Stimulated activated CD4-positive, alpha-beta T cell treated with anti-CD3 and anti-CD28 coated beads, Interleukin-2, amount 100 ng/mL, for 48 hours (primary cell): ENCODE measurements around the gene MAP3K8.
A peak's percentile ranks its signal among the peaks of the same experiment; 100 is the strongest.
"Not testable (repeated sequence)": the region's sequence is repeated elsewhere in the genome, so short reads cannot be mapped to it uniquely, and the experiment has no call there.

Source experiments
- DNase-seq, 2 donors: peaks; one replicate each; pipeline ENCODE4 v3.0.0-alpha.2; 2020

The MAP3K8 gene

DNA sequence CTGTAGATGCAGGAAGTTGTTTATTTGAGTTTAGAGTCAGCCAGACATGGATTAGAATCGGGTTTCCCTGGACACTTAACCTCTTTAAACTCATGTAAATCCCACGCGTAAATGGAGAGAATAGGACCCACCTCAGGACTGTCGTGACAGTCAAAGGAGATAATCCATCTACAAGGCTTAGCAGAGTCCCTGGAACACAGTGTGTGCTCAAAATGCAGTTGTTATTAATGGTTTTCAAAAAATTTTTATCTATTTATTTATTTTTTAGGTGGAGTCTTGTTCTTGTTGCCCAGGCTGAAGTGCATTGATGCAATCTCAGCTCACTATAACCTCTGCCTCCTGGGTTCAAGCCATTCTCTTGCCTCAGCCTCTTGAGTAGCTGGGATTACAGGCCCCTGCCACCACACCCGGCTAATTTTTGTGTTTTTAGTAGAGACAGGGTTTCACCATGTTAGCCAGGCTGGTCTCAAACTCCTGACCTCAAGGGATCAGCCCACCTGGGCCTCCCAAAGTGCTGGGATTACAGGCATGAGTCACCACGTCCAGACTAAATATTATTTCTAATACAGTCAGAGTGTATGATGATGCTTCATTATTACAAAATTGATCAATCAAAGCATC lies 10.2 kb upstream of the MAP3K8 start:
- not testable (repeated sequence) for DNase-seq

DNA sequence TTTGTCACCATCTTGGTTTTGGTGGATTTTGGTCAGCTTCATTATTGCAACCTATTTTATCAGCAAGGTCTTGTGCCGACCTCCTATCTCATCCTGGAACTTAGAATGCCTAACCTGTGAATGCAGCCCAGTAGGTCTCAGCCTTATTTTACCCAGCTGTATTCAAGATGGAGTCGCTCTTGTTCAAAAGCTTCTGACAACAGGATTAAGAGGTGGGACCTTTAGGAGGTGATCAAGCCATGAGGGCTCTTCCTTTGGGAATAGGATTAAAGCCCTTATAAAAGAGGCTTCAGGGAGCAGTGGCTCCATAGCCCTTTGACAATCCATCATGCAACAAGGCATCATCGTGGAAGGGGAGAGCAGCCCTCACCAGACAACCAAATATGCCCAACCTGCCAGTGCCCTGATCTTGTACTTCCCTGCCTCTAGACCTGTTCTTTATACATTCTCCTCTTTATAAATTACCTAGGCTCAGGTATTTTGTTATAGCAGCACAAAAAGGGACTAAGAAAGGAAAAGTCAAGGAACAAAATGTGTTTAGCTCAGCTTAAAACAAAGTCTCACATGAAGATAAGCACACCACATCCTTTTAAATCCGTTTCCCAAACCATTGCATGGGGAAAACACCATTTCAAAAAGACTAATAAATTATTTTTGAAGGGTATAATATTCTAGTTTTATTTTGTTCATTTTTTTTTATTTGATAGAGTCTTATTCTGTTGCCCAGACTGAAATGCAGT lies 8.5 kb upstream of the MAP3K8 start:
- no peak for DNase-seq

DNA sequence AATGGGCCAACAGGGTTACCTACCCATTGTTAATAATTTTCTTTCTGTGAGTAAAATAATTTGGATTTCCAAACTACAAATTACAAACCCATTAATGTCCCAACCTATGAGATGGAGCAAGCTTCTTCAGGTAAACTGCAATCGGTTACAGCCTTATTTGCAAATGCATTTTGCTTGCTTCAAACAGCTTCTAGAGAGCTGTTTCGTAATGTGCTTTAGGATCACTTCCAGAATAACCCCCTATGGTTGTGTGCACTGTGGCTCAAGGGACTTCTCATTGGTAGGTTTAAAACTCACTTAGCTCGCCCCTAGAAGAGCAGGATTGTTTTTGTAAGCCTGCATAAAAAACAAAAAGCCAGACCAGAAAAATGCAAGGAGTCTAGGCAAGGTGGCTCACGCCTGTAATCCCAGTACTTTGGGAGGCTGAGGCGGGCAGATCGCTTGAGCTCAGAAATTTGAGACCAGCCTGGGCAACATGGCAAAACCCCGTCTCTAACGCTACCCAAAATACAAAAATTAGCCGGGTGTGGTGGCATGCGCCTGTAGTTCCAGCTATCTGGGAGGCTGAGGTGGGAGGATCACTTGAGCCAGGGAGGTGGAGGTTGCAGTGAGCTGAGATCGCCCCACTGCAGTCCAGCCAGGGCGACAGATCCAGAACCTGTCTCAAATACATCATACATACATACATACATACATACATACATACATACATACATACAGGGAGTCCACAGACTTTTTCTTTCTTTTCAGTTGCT lies 3.3 kb upstream of the MAP3K8 start:
- DNase-seq, result no peak

DNA sequence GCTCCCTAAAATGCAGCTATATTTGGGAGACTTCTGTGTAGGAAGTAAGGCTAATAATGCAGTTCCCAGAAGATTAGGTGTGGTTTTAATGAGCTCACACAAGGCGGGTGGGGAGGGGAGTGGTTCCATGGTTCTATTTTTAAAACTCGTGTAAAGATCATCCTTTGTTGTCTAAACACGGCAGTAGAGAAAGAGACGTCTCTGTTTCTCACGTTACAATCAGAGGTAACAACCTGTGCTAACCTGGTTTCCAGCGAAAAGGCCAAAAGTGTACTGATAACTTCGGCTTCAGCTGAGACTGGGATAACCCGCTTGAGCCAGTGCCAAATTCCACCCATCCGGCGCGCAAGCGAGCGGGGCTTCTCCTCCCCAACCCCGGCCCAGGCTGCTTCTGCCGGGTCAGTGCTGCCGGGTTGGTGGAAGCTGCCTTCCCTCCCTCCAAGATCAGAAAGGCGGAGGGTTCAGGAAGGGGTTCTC lies 2.5 kb upstream of the MAP3K8 start:
- no peak for DNase-seq

DNA sequence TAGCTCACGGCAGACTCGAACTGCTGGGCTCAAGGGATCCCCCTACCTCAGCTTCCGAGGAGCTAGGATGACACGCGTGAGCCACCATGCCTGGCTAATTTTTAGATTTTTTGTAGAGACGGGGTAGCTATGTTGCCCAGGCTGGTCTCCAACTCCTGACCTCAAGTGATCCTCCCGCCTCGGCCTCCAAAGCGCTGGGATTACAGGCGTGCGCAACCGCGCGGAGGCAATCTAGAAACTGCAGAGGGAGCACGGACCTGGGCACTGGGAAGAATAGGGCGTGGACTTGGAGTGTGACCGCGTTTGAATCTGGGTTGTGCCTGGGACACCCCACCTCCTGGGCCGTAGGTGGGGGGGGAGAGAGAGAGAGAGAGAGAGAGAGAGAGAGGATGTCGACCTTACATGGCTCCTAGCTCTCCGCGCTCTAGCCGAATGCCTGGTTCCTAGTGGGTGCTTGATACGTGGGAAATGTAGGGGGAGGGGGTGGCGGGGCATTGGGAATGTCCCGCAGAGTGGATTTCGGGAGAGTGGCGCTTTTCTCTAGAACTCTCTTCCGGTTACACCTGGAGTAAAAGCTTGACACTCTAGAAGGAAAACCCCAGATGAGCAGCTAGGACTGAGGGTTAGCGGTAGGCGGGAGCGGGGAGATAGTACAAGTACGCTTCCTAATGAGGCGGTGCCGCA lies 1.2 kb upstream of the MAP3K8 start:
- no peak for DNase-seq

DNA sequence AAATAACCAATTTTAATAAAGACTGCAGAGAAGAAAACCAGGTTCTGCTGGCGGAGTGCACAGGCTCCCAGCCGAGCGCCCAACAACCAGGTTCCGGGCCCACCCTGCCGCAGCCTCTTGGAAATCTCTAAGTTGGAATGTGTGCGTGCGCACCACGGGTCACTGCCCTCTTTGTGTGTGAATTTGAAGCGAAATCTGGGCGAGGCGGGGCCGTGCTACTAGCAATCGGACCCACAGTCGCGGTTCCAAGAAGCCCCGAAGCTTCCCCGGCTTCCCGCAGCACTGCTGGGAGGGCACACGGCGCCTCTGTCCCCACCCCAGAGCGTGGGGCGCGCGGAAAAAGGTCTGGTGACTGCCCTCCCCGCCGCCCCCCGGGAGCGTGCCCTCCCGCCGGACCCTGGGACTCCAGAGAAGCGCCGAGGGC lies 666 bp upstream of the MAP3K8 start:
- DNase-seq, result peak; percentile 34 to 47

DNA sequence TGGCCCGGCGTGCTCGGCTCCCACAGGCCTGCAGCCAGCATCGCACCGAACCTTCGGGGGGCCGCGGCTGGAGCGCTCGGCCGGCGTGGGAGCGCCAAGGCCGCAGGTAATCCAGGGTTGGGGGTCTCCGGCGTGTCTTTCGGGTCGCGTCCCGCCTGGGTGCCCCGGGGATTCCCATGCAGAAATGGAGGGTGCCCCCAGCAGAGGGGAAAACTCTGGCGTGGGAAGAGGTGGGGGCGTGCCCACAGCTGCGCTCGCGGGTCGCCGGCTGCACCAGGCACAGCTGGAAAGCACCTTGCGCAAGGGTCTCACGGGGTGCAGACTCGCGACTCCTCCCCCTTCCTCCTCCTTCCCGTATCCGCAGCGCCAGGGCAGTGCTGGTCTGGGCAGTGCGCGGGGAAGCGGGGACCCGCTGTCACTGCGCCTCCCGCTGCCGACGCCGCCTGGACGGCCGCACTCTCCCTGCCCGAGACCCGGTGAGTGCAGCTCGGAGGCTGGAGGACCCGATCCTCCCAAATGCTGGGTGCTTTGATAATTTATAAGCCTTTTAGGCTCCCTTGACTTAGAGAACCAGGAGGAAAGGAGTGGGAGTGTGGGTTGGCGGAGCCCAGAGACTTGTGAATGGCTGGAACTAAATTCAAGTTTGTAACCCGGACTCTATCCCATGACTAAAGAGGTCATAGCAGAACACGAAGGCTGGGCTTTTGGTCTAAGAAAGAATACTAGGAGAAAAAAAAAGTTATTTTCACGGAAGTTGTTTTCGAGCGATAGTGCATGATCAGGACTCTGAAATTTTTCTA lies 489 bp downstream of the MAP3K8 start:
- peak; percentile 45 to 49 for DNase-seq

DNA sequence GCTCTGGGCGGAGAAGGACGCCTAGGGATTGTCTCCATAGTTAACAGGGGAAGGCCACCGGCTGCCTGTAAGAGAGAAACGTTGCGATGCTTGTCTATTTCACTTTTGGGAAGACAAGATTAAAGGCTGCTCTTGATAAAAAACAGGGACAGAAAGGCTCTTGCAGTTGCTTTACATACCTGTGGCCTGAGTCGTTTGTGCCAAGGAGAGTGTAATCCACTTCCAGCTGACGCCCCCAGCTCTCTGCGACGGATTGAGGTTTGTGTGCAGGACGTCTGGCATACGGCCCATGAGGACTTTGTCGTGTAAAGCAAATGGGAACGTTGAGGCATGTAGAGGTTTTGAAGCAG lies 1.1 kb downstream of the MAP3K8 start:
- no peak for DNase-seq

DNA sequence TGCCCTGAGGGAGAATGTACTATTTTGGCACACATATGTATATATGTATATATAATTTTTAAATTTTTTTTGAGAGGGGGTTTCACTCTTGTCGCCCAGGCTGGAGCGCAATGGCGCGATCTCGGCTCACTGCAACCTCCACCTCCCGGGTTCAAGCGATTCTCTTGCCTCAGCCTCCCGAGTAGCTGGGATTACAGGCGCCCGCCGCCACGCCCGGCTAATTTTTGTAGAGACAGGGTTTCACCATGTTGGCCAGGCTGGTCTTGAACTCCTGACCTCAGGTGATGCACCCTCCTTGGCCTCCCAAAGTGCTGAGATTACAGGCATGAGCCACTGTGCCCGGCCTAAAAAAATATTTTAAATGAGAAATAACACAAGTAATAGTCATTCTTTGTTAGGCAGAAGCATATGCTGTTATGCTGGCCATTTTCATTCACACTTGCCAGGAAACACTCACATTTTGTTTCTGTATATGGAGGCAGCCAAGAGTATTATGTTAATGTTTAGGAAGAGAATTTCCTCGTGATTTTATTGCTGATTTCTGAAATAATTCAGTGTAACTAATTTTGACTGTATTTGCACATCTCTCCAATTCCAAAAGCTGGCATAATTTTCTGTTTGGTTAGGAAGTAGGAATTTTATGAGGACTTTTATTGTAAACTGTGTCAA lies 1.6 kb downstream of the MAP3K8 start:
- DNase-seq, result not testable (repeated sequence)

DNA sequence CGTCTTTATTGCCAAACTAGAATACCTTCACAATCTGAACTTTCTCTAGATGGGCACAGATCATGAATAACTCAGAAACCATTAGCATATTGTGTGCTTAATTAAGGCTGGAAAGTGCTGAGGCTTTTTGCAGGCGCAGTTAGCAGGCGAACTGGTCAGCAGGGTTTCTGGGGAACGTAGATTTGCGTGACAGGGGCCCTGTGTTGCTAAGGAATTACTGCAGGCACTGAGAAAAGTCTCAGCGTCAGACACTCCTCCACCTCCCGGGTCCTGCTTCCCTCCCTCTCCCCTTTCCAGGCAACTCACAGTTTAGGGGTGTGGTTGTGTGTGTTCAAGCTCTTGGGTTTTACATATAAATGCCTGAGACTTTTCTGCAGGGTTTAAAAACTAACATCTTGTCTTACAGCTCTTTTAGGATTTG lies 2.2 kb downstream of the MAP3K8 start:
- DNase-seq, result no peak

DNA sequence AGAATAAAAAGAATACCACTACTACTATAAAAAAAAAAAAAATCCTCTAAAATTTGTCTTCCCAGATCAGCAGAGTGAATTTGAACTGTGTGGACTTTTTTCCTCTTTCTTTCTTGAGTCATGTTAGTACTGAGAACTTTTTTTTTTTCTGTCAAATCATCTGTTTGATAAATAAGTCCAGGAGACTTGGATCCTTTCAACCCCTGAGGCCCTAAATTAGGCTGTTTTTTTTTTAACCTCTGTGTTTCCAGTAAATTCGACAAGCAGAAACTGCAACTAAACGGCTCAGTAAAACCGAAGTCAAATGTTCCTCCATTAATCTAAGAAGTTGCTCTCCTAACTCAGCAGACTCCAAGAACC lies 2.7 kb downstream of the MAP3K8 start:
- DNase-seq, result no peak

DNA sequence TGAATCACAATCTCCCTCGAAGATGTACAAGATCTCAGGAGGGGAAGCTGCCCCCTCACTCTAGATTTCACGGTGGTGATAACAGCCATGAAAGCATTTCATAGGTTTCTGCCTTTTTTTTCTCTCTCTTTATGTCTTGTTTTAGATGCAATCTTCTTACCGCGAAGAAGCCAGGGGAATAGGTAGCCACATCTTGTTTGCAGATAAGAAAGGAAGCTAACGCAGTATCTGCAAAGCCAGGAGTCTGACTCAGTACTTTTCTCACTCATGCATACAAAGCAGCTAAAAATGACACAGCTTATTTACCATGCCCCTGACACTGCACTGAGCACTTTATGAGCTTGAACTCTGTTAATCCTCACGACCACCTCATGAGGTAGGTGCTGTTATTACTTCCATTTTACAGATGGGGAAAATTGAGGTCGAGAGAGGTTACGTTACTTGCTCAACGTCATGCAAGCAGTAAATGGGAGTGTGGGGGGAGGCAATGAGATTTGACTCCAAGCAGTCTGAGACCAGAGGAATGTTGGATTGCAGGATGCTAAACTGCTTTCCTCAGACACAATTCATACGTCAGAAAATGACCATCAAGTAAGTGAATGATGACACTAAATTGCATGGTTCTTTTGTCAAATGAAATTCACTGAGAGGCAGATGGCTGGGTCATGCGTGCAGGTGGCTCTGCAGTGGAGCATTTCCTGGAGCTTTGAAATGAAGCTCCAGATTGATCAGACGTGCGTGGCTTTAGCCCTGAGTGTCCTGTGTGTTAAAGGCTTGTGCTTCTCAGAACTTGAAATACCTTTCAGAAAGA lies 3.3 kb downstream of the MAP3K8 start:
- DNase-seq, result peak; percentile 37 to 38

DNA sequence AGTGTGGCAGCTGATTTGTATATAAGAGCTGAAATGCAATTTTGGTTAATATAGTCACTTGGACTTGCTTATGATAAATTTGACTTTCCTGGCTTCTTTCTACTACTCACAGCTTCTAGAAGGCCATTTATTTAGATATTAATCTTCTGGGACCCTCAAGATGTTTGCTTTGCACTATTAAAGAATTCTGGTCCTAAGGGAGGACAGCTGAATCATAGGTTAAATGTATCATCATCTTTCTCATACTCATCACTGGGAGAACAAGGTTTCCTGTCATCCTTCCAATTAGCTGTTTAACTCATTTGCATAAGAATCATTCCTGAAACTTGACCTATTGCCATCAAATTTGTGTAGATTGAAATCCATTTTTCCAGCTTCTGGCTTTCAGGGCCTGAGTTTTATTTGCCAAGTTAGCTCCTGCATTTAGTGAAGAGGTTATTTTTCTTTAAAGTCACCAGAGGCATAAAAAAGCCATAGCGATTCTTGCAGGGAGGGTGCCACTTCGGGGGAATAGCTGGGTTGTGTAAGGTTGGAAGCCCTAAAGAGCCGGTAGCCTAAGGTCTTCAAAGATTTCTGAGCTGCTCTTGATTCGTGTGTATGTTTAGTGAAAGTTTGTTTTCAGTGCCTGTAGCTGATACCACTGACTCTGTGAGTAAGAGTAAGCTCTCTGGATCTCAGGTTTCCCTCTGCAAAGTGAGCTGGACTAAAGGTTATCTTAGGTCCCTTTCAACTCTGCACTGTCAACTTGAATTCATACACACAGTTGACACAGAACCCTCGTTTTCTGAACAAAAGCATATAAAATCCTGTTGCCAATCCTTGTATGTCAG lies 4.3 kb downstream of the MAP3K8 start:
- DNase-seq, result no peak

DNA sequence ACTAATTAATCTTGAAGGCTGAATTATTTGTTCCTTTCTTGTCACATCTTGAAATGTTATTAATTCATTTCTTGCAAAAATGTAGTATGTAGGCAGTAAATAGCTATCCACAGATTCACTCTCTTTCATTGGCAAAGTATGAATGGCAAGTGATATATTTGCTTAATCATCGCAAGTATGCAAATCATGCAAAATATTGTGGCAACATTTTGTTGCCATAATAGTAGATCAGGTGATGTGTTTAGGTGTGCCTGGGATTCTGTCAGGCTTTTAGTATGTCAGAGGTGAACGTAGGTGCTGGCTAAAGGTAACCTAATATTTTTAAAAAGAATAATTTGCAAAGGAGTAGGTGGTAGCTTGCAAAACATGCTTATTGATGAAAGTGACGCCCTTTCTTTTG lies 5.9 kb downstream of the MAP3K8 start:
- no peak for DNase-seq

DNA sequence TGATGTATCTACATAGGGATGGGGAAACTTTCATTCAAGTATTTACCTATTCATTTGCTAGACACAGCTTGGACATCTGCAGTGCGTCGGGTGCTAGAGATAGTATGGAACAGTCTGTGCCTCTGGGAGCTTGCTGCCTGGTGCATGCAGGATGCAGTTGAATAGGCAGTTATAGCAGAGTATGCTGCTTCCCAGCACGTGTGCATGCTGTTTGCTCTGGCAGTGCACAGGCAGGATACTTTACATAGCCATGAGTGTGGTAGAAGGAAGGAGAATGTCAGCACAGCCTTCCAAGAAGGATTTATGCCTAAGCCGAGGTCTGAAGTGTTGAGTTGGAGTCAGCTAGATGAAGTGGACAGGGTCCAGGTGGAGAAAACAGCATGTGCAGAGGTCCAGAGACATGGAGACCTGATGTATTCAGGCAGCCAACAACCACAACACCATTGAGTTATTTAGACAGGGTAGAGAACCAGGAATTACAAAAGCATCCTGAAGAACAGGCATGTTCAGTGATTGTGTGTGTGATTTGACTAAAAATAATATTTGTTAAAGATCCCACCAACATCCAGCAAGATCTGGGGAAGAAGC lies 8.1 kb downstream of the MAP3K8 start:
- DNase-seq, result no peak

DNA sequence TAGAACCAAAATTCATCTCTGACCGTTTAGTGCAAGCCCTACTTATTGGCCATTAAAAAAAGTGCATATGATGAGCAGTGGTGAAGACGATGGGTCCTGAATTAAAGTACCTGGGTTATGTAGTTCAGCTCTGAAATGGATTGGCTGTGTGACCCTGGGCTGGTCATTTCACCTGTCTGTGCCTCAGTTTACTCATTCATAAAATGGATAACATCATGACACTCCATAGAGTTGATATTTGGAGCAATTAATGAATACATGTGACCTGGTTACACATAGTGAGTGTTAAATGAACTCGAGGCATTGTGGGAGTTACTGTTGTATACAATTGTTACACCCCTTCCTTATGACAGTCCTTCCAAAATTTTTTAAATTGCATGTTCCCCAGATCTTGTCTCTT lies 9.1 kb downstream of the MAP3K8 start:
- DNase-seq, result no peak

DNA sequence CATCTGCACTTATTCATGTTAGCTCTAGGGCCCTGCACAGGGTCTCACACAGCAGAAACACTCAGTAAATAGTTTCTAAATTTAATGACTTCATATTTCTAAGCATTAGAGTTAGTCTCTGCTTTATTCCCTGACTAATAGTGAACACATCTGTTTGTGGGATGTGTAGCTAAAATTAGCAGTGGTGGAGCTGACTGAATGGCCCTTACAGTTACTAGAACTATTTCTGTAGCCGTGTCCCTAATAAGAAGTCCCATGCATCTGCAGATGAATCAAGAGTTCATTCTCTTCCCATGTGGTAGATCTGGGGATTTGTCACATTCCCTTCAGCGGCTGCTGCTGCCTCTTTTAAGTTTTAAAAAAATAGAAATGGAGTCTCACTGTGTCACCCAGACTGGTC lies 11.7 kb downstream of the MAP3K8 start:
- DNase-seq, result no peak

DNA sequence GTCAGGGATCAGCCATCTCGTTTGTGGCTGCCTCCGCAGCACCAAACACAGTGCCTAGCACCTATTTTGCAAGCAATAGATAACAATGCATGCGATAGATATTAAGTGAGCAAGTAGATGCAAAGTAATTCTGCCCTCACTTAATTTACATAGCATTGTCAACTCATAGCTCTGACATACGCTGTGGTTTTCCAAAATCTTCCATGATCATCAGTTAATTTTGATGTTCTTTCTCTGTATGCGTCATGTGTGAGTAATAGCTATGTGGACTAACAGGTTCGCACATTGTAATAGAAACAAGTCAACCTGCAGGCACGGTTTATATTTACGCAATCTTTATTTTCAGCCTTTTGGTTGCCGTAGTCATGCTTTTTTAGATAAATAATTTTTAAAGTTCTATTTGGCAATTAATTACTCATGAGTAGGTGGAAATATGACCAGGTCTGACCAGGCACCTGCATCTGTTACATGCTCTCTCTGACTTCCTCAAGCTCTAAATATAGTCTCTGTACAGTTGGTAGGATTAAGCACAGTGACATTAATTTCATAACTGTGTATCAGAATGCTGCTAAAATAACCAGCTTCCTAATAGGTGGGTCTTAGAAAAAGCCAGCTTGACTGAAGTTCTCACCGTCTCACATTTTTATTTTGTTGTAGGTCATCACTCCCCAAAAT lies 13.3 kb downstream of the MAP3K8 start:
- DNase-seq, result no peak

DNA sequence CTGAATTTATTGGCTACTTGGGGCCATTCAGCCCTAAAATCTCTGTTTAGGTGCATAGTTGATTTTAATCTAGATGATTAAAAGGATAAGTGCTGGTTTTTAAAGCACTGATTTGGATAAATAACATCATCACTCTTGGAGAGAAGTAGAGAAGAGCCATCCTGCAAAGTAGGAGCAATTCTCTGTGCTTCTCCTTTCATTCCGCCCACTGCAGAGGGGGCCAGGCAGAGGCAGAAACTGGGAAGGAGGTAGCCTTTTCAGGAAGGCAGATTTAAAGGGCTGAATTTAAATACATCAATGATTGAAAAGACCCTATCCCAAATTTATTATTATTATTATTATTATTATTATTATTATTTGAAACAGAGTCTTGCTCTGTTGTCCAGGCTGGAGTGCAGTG lies 14.1 kb downstream of the MAP3K8 start:
- no peak for DNase-seq
